Measurements from ENCODE around the gene AFAP1.

Gene AFAP1

DNA sequence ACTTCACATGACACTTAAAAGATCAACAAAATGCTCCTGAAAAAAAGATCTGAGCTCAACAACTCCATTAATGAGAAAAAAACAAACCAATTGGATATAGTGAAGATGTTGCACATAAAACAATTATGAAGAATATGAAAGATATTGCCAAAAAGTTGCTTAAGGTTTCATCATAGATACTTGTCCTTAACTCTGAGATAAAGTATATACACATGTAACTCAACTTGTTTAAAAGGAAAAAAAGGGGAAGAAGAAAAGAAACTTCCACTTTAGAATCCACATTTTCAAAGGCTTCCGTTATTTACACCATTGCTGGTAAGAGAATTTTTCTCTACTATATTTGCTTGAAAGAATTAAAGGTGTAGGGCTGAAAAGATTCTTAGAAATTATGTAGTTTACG lies 2.7 kb downstream of the AFAP1 start:
- Histone ChIP-seq H3K9me3 (ENCODE audit: control insufficient read depth in 2 of 2, low read length in 2 of 2) (no peaks in the 10 kb centered on the region), H3K4me3 (ENCODE audit: low read length in 2 of 2) (peak overlapping the region in 1 of 2 donors; percentile 80), H3K27me3 (ENCODE audit: control insufficient read depth in 2 of 2, insufficient read depth in 2 of 2, low read length in 2 of 2) (no peaks in the 10 kb centered on the region), H3K36me3 (ENCODE audit: control insufficient read depth in 2 of 2, insufficient read depth in 2 of 2, low read length in 2 of 2) (no peaks in the 10 kb centered on the region), H3K4me1 (ENCODE audit: control insufficient read depth in 2 of 2, insufficient read depth in 2 of 2, low read length in 2 of 2) (peaks cover 7 to 12% of the 10 kb centered on the region in 2 donors), H3K9ac (ENCODE audit: low read depth in 1 of 2, low read length in 2 of 2) (no peak overlapping the region), H3K27ac (ENCODE audit: low read depth in 2 of 2, low read length in 2 of 2) (no peak overlapping the region)

DNA sequence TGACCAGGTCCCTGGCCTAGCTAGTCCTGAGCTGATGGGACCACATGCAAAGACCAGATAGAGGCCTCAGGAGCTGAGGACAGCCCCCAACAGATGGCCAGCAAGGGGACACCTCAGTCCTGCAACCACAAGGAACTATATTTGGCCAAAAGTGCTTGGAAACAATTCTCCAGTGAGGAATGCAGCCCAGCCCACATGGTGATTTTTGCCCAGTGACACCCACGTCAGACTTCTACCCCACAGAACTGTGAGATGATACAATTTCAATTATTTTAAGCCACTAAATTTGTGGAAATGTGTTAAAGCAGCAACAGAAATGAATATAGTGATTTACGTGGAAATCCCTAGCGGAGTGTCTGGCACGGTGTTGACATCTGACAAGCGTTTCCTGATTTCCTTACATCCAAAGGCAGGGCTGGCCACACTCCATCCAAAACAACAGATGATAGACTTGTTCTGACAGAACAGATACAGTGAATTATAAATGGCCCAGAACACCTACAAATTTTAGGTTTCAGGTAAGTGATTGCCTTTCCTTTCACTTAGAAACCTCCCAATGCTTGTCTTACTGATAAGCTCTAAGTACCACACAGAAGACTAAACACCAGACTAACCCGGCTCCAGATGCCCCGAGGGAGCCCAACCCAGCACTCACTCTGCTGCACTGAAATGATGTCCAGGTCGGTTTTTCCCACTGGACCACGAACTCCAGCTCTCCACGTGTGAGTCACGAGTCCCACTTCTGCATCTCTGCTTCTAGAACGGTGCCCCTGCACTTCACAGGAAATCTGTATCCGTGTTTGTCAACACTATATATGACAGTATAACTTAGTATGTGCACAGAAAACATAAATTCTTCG lies 5.8 kb downstream of the AFAP1 start:
- no peaks in the 10 kb centered on the region for H3K27me3 ChIP-seq (ENCODE audit: control insufficient read depth in 2 of 2, insufficient read depth in 2 of 2, low read length in 2 of 2)
- H3K9ac ChIP-seq (ENCODE audit: low read depth in 1 of 2, low read length in 2 of 2), result no peak overlapping the region
- no peaks in the 10 kb centered on the region for H3K9me3 ChIP-seq (ENCODE audit: control insufficient read depth in 2 of 2, low read length in 2 of 2)
- H3K36me3 ChIP-seq (ENCODE audit: control insufficient read depth in 2 of 2, insufficient read depth in 2 of 2, low read length in 2 of 2), result no peaks in the 10 kb centered on the region
- H3K4me1 ChIP-seq (ENCODE audit: control insufficient read depth in 2 of 2, insufficient read depth in 2 of 2, low read length in 2 of 2), result peaks cover 17 to 23% of the 10 kb centered on the region in 2 donors
- no peak overlapping the region for H3K4me3 ChIP-seq (ENCODE audit: low read length in 2 of 2)
- no peak overlapping the region for H3K27ac ChIP-seq (ENCODE audit: low read depth in 2 of 2, low read length in 2 of 2)

DNA sequence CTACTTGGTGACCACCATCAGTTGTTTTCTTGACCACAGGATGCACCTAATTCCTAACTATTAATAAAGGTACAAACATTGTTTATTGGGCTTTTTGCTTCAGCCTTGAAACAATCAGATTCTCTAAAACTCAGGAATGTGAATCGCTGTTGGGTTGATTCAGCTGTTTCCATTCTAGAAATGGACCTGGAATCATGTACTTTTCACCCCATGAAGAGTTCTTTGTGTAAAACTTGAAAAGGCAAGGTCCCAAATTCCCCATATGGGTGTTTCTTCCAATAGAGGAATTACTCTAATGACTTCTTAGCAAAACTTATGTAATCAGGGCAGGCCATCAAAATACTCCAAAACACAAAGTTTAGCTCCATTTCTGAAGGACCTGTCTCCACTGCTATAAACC lies 7.4 kb downstream of the AFAP1 start:
- Histone ChIP-seq H3K9me3 (ENCODE audit: control insufficient read depth in 2 of 2, low read length in 2 of 2) (no peaks in the 10 kb centered on the region), H3K9ac (ENCODE audit: low read depth in 1 of 2, low read length in 2 of 2) (no peak overlapping the region), H3K4me1 (ENCODE audit: control insufficient read depth in 2 of 2, insufficient read depth in 2 of 2, low read length in 2 of 2) (peaks cover 16% of the 10 kb centered on the region in 2 donors), H3K36me3 (ENCODE audit: control insufficient read depth in 2 of 2, insufficient read depth in 2 of 2, low read length in 2 of 2) (no peaks in the 10 kb centered on the region), H3K27me3 (ENCODE audit: control insufficient read depth in 2 of 2, insufficient read depth in 2 of 2, low read length in 2 of 2) (no peaks in the 10 kb centered on the region), H3K4me3 (ENCODE audit: low read length in 2 of 2) (no peak overlapping the region), H3K27ac (ENCODE audit: low read depth in 2 of 2, low read length in 2 of 2) (no peak overlapping the region)

DNA sequence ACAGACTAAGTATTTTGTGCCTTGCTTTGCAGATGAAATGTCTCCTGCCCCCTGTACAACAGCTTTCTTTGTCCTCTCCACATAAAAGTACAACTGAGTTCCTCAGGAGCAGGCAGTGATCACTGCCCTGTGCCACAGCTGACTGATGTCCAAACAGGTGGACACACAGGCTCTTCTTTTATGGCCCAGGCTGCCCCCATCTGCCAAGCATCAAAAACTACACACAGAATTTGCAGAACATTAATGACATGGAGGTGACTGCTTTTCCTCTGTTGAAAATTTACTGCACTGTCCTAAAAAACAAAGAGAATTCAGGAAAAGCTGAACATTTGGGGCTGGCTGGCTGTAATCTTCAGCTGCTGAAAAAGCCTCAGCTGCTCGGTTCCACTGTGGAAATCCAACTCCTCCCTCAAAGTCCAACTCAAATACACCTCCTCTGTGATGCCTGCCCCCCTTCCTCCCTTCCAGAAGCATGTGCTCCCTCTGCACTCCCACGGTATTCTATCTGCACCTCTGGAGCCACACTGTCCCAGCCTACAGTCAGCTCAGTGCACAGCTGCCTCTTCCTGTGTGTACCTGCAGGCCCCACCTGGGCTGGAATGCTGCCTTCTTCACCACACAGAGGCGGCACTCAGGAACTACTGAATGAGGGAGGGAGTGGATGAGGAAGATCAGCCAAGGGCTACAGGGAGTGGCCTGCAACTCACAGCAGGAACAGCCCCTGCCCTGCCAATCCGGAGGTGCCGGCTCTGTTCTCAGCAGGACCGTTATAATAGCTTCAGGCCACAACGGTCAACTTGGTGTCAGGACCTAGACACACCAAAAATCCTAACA lies 10.3 kb downstream of the AFAP1 start:
- Histone ChIP-seq H3K27me3 (ENCODE audit: control insufficient read depth in 2 of 2, insufficient read depth in 2 of 2, low read length in 2 of 2) (no peaks in the 10 kb centered on the region), H3K4me3 (ENCODE audit: low read length in 2 of 2) (no peak overlapping the region), H3K9me3 (ENCODE audit: control insufficient read depth in 2 of 2, low read length in 2 of 2) (no peaks in the 10 kb centered on the region), H3K9ac (ENCODE audit: low read depth in 1 of 2, low read length in 2 of 2) (peak overlapping the region; percentile 5 to 20), H3K27ac (ENCODE audit: low read depth in 2 of 2, low read length in 2 of 2) (peak overlapping the region; percentile 64 to 80), H3K4me1 (ENCODE audit: control insufficient read depth in 2 of 2, insufficient read depth in 2 of 2, low read length in 2 of 2) (peaks cover 16 to 21% of the 10 kb centered on the region in 2 donors), H3K36me3 (ENCODE audit: control insufficient read depth in 2 of 2, insufficient read depth in 2 of 2, low read length in 2 of 2) (no peaks in the 10 kb centered on the region)

DNA sequence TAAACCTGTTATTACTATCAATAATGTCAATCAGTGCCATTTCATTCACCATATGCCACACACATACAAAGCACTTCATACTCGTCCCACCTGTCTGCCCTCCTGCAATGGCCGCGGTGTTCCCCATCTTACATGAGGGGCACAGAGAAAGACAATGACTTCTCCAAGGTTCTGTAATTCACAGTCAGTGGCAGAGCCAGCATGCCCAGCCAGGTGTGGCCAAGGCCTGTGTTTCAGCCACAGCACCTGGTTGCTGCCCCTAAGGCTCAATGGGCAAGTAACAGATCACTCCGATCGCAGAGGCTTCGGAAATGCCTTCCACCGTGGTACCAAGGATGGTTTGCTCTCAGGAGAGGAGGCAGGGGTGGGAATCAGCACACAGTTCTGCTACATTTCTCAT lies 10.9 kb downstream of the AFAP1 start:
- Histone ChIP-seq H3K9me3 (ENCODE audit: control insufficient read depth in 2 of 2, low read length in 2 of 2) (no peaks in the 10 kb centered on the region), H3K4me3 (ENCODE audit: low read length in 2 of 2) (no peak overlapping the region), H3K36me3 (ENCODE audit: control insufficient read depth in 2 of 2, insufficient read depth in 2 of 2, low read length in 2 of 2) (no peaks in the 10 kb centered on the region), H3K27ac (ENCODE audit: low read depth in 2 of 2, low read length in 2 of 2) (peak overlapping the region; percentile 41 to 80), H3K9ac (ENCODE audit: low read depth in 1 of 2, low read length in 2 of 2) (no peak overlapping the region), H3K27me3 (ENCODE audit: control insufficient read depth in 2 of 2, insufficient read depth in 2 of 2, low read length in 2 of 2) (no peaks in the 10 kb centered on the region), H3K4me1 (ENCODE audit: control insufficient read depth in 2 of 2, insufficient read depth in 2 of 2, low read length in 2 of 2) (peaks cover 16 to 21% of the 10 kb centered on the region in 2 donors)

DNA sequence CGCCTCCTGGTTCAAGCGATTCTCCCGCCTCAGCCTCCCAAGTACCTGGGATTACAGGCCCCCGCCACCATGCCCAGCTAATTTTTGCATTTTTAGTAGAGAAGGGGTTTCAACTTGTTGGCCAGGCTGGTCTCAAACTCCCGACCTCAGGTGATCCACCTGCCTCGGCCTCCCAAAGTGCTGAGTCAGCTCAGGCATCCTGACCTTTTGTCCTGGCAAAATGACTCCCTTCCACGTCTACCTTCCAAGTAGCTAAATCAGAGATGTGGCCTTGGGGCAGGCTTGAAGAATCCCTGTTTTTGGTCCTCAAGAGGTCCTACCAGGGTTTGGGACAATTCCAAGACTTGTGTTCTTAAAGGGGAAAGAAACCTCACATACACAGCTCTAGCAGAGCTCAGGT lies 12.8 kb downstream of the AFAP1 start:
- H3K36me3 ChIP-seq (ENCODE audit: control insufficient read depth in 2 of 2, insufficient read depth in 2 of 2, low read length in 2 of 2), result no peaks in the 10 kb centered on the region
- no peak overlapping the region for H3K9ac ChIP-seq (ENCODE audit: low read depth in 1 of 2, low read length in 2 of 2)
- no peak overlapping the region for H3K4me3 ChIP-seq (ENCODE audit: low read length in 2 of 2)
- no peak overlapping the region for H3K27ac ChIP-seq (ENCODE audit: low read depth in 2 of 2, low read length in 2 of 2)
- peaks cover 16 to 21% of the 10 kb centered on the region in 2 donors for H3K4me1 ChIP-seq (ENCODE audit: control insufficient read depth in 2 of 2, insufficient read depth in 2 of 2, low read length in 2 of 2)
- H3K9me3 ChIP-seq (ENCODE audit: control insufficient read depth in 2 of 2, low read length in 2 of 2), result no peaks in the 10 kb centered on the region
- no peaks in the 10 kb centered on the region for H3K27me3 ChIP-seq (ENCODE audit: control insufficient read depth in 2 of 2, insufficient read depth in 2 of 2, low read length in 2 of 2)

DNA sequence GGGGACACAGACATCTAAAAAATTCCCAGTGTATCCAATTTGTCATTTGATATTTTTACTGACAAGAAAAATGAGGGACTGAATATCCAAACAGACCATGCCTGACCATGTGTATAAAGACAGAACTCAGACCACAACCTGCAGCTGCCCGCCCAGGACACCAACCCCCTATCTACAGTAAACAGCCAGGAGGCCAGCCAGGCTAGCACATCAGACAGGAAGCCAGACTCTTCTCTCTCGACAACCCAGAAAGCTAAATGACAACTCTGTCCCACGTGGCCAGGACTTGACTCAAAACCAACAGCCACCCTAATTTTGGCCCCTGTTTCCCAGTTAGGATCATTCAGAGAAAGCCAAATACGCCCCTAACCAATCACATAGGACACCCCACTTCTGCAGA lies 15.1 kb downstream of the AFAP1 start:
- Histone ChIP-seq H3K36me3 (ENCODE audit: control insufficient read depth in 2 of 2, insufficient read depth in 2 of 2, low read length in 2 of 2) (no peaks in the 10 kb centered on the region), H3K9me3 (ENCODE audit: control insufficient read depth in 2 of 2, low read length in 2 of 2) (no peaks in the 10 kb centered on the region), H3K27ac (ENCODE audit: low read depth in 2 of 2, low read length in 2 of 2) (no peak overlapping the region), H3K4me1 (ENCODE audit: control insufficient read depth in 2 of 2, insufficient read depth in 2 of 2, low read length in 2 of 2) (peaks cover 8 to 13% of the 10 kb centered on the region in 2 donors), H3K27me3 (ENCODE audit: control insufficient read depth in 2 of 2, insufficient read depth in 2 of 2, low read length in 2 of 2) (no peaks in the 10 kb centered on the region), H3K4me3 (ENCODE audit: low read length in 2 of 2) (no peak overlapping the region), H3K9ac (ENCODE audit: low read depth in 1 of 2, low read length in 2 of 2) (no peak overlapping the region)

DNA sequence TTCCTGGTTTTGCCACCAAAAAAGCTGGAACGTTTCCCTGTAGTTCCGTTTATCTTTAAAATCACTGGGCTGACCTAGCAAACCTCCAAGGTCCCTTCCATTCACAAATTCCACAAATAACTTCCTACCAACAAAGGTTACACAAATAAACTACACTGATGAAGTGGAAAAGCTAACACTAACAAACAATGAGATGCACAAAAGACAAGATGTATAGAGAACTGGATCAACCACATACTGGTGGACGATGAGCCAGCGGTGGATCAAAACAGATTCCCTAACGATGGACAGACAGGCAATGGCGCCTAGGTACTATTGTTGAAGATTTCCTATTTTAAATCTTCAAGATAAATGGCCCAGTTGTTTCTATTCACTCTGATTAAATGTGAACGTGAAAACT lies 15.5 kb downstream of the AFAP1 start:
- H3K4me3 ChIP-seq (ENCODE audit: low read length in 2 of 2), result no peak overlapping the region
- H3K27ac ChIP-seq (ENCODE audit: low read depth in 2 of 2, low read length in 2 of 2), result no peak overlapping the region
- no peaks in the 10 kb centered on the region for H3K36me3 ChIP-seq (ENCODE audit: control insufficient read depth in 2 of 2, insufficient read depth in 2 of 2, low read length in 2 of 2)
- H3K4me1 ChIP-seq (ENCODE audit: control insufficient read depth in 2 of 2, insufficient read depth in 2 of 2, low read length in 2 of 2), result peaks cover 4 to 9% of the 10 kb centered on the region in 2 donors
- no peaks in the 10 kb centered on the region for H3K9me3 ChIP-seq (ENCODE audit: control insufficient read depth in 2 of 2, low read length in 2 of 2)
- H3K9ac ChIP-seq (ENCODE audit: low read depth in 1 of 2, low read length in 2 of 2), result no peak overlapping the region
- no peaks in the 10 kb centered on the region for H3K27me3 ChIP-seq (ENCODE audit: control insufficient read depth in 2 of 2, insufficient read depth in 2 of 2, low read length in 2 of 2)

DNA sequence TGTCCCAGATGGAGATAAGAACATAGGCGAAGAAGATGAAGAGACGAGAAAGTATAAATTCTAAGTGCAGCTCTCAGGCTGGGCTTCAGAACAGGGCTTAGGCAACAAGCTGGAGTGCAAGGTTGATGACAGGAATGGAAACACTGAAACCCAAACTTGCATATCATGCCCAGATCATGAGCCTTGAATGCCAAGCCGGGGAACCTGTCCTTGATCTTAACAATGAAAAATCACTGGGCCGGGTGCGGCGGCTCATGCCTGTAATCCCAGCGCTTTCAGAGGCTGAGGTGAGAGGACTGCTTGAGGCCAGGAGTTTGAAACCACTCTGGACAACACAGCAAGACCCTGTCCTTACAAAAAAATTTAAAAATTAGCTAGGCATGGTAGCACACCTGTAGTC lies 17.2 kb downstream of the AFAP1 start:
- H3K9ac ChIP-seq (ENCODE audit: low read depth in 1 of 2, low read length in 2 of 2), result no peak overlapping the region
- peaks cover 0 to 3% of the 10 kb centered on the region in 2 donors for H3K36me3 ChIP-seq (ENCODE audit: control insufficient read depth in 2 of 2, insufficient read depth in 2 of 2, low read length in 2 of 2)
- H3K27me3 ChIP-seq (ENCODE audit: control insufficient read depth in 2 of 2, insufficient read depth in 2 of 2, low read length in 2 of 2), result no peaks in the 10 kb centered on the region
- H3K9me3 ChIP-seq (ENCODE audit: control insufficient read depth in 2 of 2, low read length in 2 of 2), result no peaks in the 10 kb centered on the region
- no peak overlapping the region for H3K27ac ChIP-seq (ENCODE audit: low read depth in 2 of 2, low read length in 2 of 2)
- H3K4me1 ChIP-seq (ENCODE audit: control insufficient read depth in 2 of 2, insufficient read depth in 2 of 2, low read length in 2 of 2), result peaks cover 0 to 4% of the 10 kb centered on the region in 2 donors
- H3K4me3 ChIP-seq (ENCODE audit: low read length in 2 of 2), result no peak overlapping the region

DNA sequence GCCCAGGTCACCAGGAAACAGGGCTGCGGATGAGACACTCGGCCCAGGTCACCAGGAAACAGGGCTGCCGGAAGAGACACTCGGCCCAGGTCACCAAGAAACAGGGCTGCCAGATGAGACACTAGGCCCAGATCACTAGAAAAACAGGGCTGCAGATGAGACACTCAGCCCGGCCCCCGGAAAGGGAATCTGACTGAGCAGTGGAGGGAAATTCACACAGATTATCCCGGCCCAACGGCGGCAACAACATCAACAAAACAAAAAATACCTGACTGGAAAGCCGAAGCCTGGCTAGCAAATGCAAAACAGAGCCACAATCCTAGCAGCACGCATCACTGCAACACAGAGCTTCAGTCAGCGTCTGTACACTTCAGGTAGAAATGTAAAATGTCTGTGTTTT lies 20.7 kb downstream of the AFAP1 start:
- Histone ChIP-seq H3K27ac (ENCODE audit: low read depth in 2 of 2, low read length in 2 of 2) (no peak overlapping the region), H3K36me3 (ENCODE audit: control insufficient read depth in 2 of 2, insufficient read depth in 2 of 2, low read length in 2 of 2) (peaks cover 0 to 3% of the 10 kb centered on the region in 2 donors), H3K27me3 (ENCODE audit: control insufficient read depth in 2 of 2, insufficient read depth in 2 of 2, low read length in 2 of 2) (no peaks in the 10 kb centered on the region), H3K4me3 (ENCODE audit: low read length in 2 of 2) (no peak overlapping the region), H3K9ac (ENCODE audit: low read depth in 1 of 2, low read length in 2 of 2) (no peak overlapping the region), H3K4me1 (ENCODE audit: control insufficient read depth in 2 of 2, insufficient read depth in 2 of 2, low read length in 2 of 2) (peaks cover 0 to 4% of the 10 kb centered on the region in 2 donors), H3K9me3 (ENCODE audit: control insufficient read depth in 2 of 2, low read length in 2 of 2) (no peaks in the 10 kb centered on the region)

Data from mucosa of rectum (tissue), 2 donors.